IMR-90 (cell line): Measurements from ENCODE around the gene RFTN1. TPM values are rescaled to one million over a fixed set of nuclear protein-coding genes. Genes with fewer than 3 reads are reported as not detected.

ENCODE experiments used
- ATAC-seq: fragments of 200-7000 bp; cut with Tn5 transposase; 2 replicates; pipeline ENCODE4 v1.9.1; 2020; ENCODE audit warnings: low read depth, mild to moderate bottlenecking, moderate library complexity
- BruUV-seq: library from RNA; stranded (reverse); fragments of 400-500 nt; replicated peaks from 2 replicates; lab custom pipeline; 2021; lab: Mats Ljungman, UMichigan
- CTCF ChIA-PET: fragments of 300-600 bp; formaldehyde crosslinking; extraction: SDS; loops from one replicate; lab custom pipeline; 2021; ENCODE audit warnings: antibody characterized with exemption; lab: Yijun Ruan, JAX
- POLR2A ChIA-PET: fragments of 300-600 bp; sonication (Branson Sonifier 250); formaldehyde crosslinking; loops from one replicate; lab custom pipeline; 2022; ENCODE audit warnings: antibody characterized with exemption; ENCODE audit not compliant: unreplicated experiment; lab: Charles Lee
- DNase-seq: peaks from one replicate; pipeline ENCODE4 v3.0.0; 2013
- H2AFZ ChIP-seq: replicated peaks from 2 replicates; pipeline ENCODE3; 2013; ENCODE audit warnings: low read length, mild to moderate bottlenecking; ENCODE audit not compliant: poor library complexity
- H2AK5ac ChIP-seq: 2 replicates; pipeline ENCODE4 v1.6.1; 2013; ENCODE audit warnings: low read depth, low read length, inconsistent platforms
- H2AK9ac ChIP-seq: replicated peaks from 2 replicates; pipeline ENCODE3; 2013; ENCODE audit warnings: mild to moderate bottlenecking, low read depth, low read length, moderate library complexity; ENCODE audit not compliant: poor library complexity
- H2BK120ac ChIP-seq: 2 replicates; pipeline ENCODE4 v1.6.1; 2013; ENCODE audit warnings: low read depth, low read length, inconsistent platforms
- H2BK15ac ChIP-seq: 3 replicates; pipeline ENCODE4 v1.6.1; 2013; ENCODE audit warnings: low read depth, low read length, inconsistent platforms
- H2BK20ac ChIP-seq: 2 replicates; pipeline ENCODE4 v1.6.1; 2013; ENCODE audit warnings: low read depth, mild to moderate bottlenecking, inconsistent platforms, low read length, moderate library complexity
- H2BK5ac ChIP-seq: 2 replicates; pipeline ENCODE4 v1.6.1; 2013; ENCODE audit warnings: mild to moderate bottlenecking, low read depth, low read length, inconsistent platforms; ENCODE audit not compliant: poor library complexity, severe bottlenecking
- H3K14ac ChIP-seq: replicated peaks from 2 replicates; pipeline ENCODE4 v1.6.1; 2013; ENCODE audit warnings: low read depth, low read length, inconsistent platforms
- H3K18ac ChIP-seq: 2 replicates; pipeline ENCODE4 v1.6.1; 2013; ENCODE audit warnings: low read depth, low read length, control low read depth
- H3K23ac ChIP-seq: 2 replicates; pipeline ENCODE4 v1.6.1; 2013; ENCODE audit warnings: low read depth, low read length, inconsistent platforms
- H3K27ac ChIP-seq: 2 replicates; pipeline ENCODE4 v1.5.1; 2013; ENCODE audit warnings: mild to moderate bottlenecking, control low read depth, low read length; ENCODE audit not compliant: insufficient read depth
- H3K27me3 ChIP-seq: 2 replicates; pipeline ENCODE4 v1.6.1; 2013; ENCODE audit warnings: low read length; ENCODE audit not compliant: control insufficient read depth, insufficient read depth
- H3K36me3 ChIP-seq: 2 replicates; pipeline ENCODE4 v1.6.1; 2013; ENCODE audit warnings: low read length, mixed read lengths; ENCODE audit not compliant: control insufficient read depth, insufficient read depth
- H3K4ac ChIP-seq: 2 replicates; pipeline ENCODE4 v1.6.1; 2013; ENCODE audit warnings: low read depth, low read length, inconsistent platforms
- H3K4me1 ChIP-seq: 2 replicates; pipeline ENCODE4 v1.6.1; 2013; ENCODE audit warnings: low read length, mixed read lengths; ENCODE audit not compliant: control insufficient read depth, insufficient read depth
- H3K4me2 ChIP-seq: 2 replicates; pipeline ENCODE4 v1.6.1; 2013; ENCODE audit warnings: low read depth, mild to moderate bottlenecking, control low read depth, low read length, moderate library complexity
- H3K4me3 ChIP-seq: 2 replicates; pipeline ENCODE4 v1.5.1; 2013; ENCODE audit warnings: low read depth, mild to moderate bottlenecking, control low read depth, low read length, moderate library complexity; ENCODE audit not compliant: insufficient read depth
- H3K56ac ChIP-seq: 2 replicates; pipeline ENCODE4 v1.6.1; 2013; ENCODE audit warnings: low read length, inconsistent platforms; ENCODE audit not compliant: insufficient read depth; ENCODE audit errors: extremely low read depth
- H3K79me1 ChIP-seq, 2 experiments: 2 replicates each; pipeline ENCODE4 v1.6.1; 2013; ENCODE audit warnings: low read length in 2 of 2, inconsistent platforms in 1 of 2, low read depth in 1 of 2
- H3K9ac ChIP-seq: 2 replicates; pipeline ENCODE4 v1.6.1; 2013; ENCODE audit warnings: low read depth, low read length, control low read depth
- H3K9me1 ChIP-seq: 2 replicates; pipeline ENCODE4 v1.6.1; 2013; ENCODE audit warnings: low read length, inconsistent platforms; ENCODE audit not compliant: insufficient read depth
- H3K9me3 ChIP-seq: 2 replicates; pipeline ENCODE4 v1.6.1; 2013; ENCODE audit warnings: low read length; ENCODE audit not compliant: control insufficient read depth, insufficient read depth
- H4K20me1 ChIP-seq: 2 replicates; pipeline ENCODE4 v1.6.1; 2013; ENCODE audit warnings: low read length, inconsistent platforms; ENCODE audit not compliant: insufficient read depth
- H4K5ac ChIP-seq: 2 replicates; pipeline ENCODE4 v1.6.1; 2013; ENCODE audit warnings: mild to moderate bottlenecking, low read depth, low read length, control low read depth
- H4K8ac ChIP-seq, 2 experiments: 2 replicates each; pipeline ENCODE4 v1.6.1; 2013; ENCODE audit warnings: low read depth in 2 of 2, low read length in 2 of 2, control low read depth in 1 of 2, inconsistent platforms in 1 of 2
- H4K91ac ChIP-seq: 2 replicates; pipeline ENCODE4 v1.6.1; 2013; ENCODE audit warnings: low read depth, low read length, inconsistent platforms; ENCODE audit not compliant: insufficient read depth
- BHLHE40 ChIP-seq: fragments of 150-350 bp; IDR thresholded peaks from 2 replicates; pipeline ENCODE4 v1.6.1; 2016; ENCODE audit warnings: mild to moderate bottlenecking, low read depth, low read length
- CEBPB ChIP-seq: IDR thresholded peaks from 2 replicates; pipeline ENCODE4 v1.6.1; 2012; ENCODE audit warnings: low read depth, low read length, improper control_type of control experiment
- CHD1 ChIP-seq: IDR thresholded peaks from 2 replicates; pipeline ENCODE4 v1.6.1; 2012; ENCODE audit warnings: low read depth, low read length, improper control_type of control experiment
- CTCF ChIP-seq: conservative IDR thresholded peaks from 2 replicates; pipeline ENCODE4 v1.5.1; 2012; ENCODE audit warnings: mild to moderate bottlenecking, low read depth, low read length, improper control_type of control experiment
- ELK1 ChIP-seq: fragments of 150-350 bp; IDR thresholded peaks from 2 replicates; pipeline ENCODE4 v1.6.1; 2016; ENCODE audit warnings: low read depth, mild to moderate bottlenecking, low read length, moderate library complexity, borderline replicate concordance
- FOS ChIP-seq: fragments of 150-350 bp; IDR thresholded peaks from 2 replicates; pipeline ENCODE4 v1.6.1; 2016; ENCODE audit warnings: low read depth, low read length
- MAZ ChIP-seq: IDR thresholded peaks from 2 replicates; pipeline ENCODE4 v1.6.1; 2012; ENCODE audit warnings: low read depth, mild to moderate bottlenecking, low read length, improper control_type of control experiment, moderate library complexity, borderline replicate concordance
- MXI1 ChIP-seq: IDR thresholded peaks from 2 replicates; pipeline ENCODE4 v1.6.1; 2012; ENCODE audit warnings: low read depth, mild to moderate bottlenecking, low read length, moderate library complexity, borderline replicate concordance
- NFE2L2 ChIP-seq: fragments of 150-350 bp; IDR thresholded peaks from 2 replicates; pipeline ENCODE4 v1.6.1; 2016; ENCODE audit warnings: low read depth, mild to moderate bottlenecking, low read length
- POLR2A ChIP-seq: IDR thresholded peaks from 2 replicates; pipeline ENCODE4 v1.6.1; 2012; ENCODE audit warnings: mild to moderate bottlenecking, low read depth, low read length
- RAD21 ChIP-seq: IDR thresholded peaks from 2 replicates; pipeline ENCODE4 v1.6.1; 2012; ENCODE audit warnings: low read length, improper control_type of control experiment
- RCOR1 ChIP-seq: IDR thresholded peaks from 2 replicates; pipeline ENCODE4 v1.6.1; 2012; ENCODE audit warnings: mild to moderate bottlenecking, low read length, improper control_type of control experiment; ENCODE audit not compliant: insufficient replicate concordance
- RFX5 ChIP-seq: IDR thresholded peaks from 2 replicates; pipeline ENCODE4 v1.8.0; 2012; ENCODE audit warnings: low read depth, mild to moderate bottlenecking, low read length, moderate library complexity
- WGBS, 2 experiments: methylation state at CpG; one replicate each; pipeline versions ENCODE4 v1.1.5 to v1.1.7; 2013; ENCODE audit warnings: missing lambda C conversion rate in 2 of 2; ENCODE audit not compliant: insufficient read length in 1 of 2; ENCODE audit errors: extremely low coverage in 2 of 2; 5-methylcytosine and 5-hydroxymethylcytosine counted together
- dilution Hi-C: fragments of 300-500 bp; cut with HindIII; formaldehyde crosslinking; loops from one replicate; pipeline ENCODE4 v1.14.3; 2018; ENCODE audit warnings: low sequenced_read_pairs; ENCODE audit not compliant: unreplicated experiment
- in situ Hi-C: fragments of 300-500 bp; cut with MboI; formaldehyde crosslinking; loops from 3 replicates; pipeline ENCODE4 v1.14.3; 2019; ENCODE audit warnings: low sequenced_read_pairs, inconsistent platforms, mixed read lengths
- intact Hi-C: fragments of 100-400 bp; cut with micrococcal nuclease; formaldehyde crosslinking; loops from 2 replicates; pipeline ENCODE4 v1.10.0; 2022
- polyA plus RNA-seq, 3 experiments: library from polyadenylated mRNA; depleted of rRNA; stranded (reverse); fragments of >200 nt; gene quantifications; 2 replicates each; pipeline ENCODE4 v1.2.3, GENCODE V29; 2012; ENCODE audit warnings: low replicate concordance in 1 of 3
- total RNA-seq: library from RNA; depleted of rRNA; stranded (reverse); fragments of >200 nt; gene quantifications from 2 replicates; pipeline ENCODE4 v1.2.3, GENCODE V29; 2012
- TF ChIP-seq, protein P1 (sequence below): fragments of 150-350 bp; IDR thresholded peaks from 2 replicates; pipeline ENCODE4 v1.6.1; 2017; ENCODE audit warnings: mild to moderate bottlenecking, antibody characterized with exemption, low read length, low read depth

RFTN1 gene
- total and polyA plus RNA-seq, 2 of the 4 experiments (the other 2 are of a cell fraction): 45.0 to 52.0 TPM

GRCh38 chr3:16500911-16501310 is 12.6 kb downstream of the RFTN1 start:
- Histone ChIP-seq H2BK5ac (no peak overlapping the region), H2AK5ac (no peak overlapping the region), H4K8ac (no peak overlapping the region), H3K27ac (no peak overlapping the region), H4K5ac (no peak overlapping the region), H3K9me3 (no peaks in the 10 kb centered on the region), H3K4me2 (no peak overlapping the region), H3K4ac (no peak overlapping the region), H3K4me1 (peaks cover 17% of the 10 kb centered on the region), H2AFZ (no peak overlapping the region), H3K79me1 (peaks cover 63 to 93% of the 10 kb centered on the region in 2 experiments), H3K9me1 (peaks cover 38% of the 10 kb centered on the region), H3K14ac (no peak overlapping the region), H2BK20ac (no peak overlapping the region), H3K27me3 (no peaks in the 10 kb centered on the region), H3K56ac (no peak overlapping the region), H3K36me3 (peaks cover 13% of the 10 kb centered on the region), H3K18ac (no peak overlapping the region), H2AK9ac (no peak overlapping the region), H3K23ac (no peak overlapping the region), H2BK15ac (no peak overlapping the region), H2BK120ac (no peak overlapping the region), H4K20me1 (peaks cover 76% of the 10 kb centered on the region), H3K9ac (no peak overlapping the region), H3K4me3 (no peak overlapping the region), H4K91ac (no peak overlapping the region)
- ChIA-PET CTCF (no interaction called here), POLR2A (no interaction called here)
- TF ChIP-seq CHD1: no peak
- no peak for TF ChIP-seq MAZ
- TF ChIP-seq NFE2L2: no peak
- TF ChIP-seq, protein P1, sequence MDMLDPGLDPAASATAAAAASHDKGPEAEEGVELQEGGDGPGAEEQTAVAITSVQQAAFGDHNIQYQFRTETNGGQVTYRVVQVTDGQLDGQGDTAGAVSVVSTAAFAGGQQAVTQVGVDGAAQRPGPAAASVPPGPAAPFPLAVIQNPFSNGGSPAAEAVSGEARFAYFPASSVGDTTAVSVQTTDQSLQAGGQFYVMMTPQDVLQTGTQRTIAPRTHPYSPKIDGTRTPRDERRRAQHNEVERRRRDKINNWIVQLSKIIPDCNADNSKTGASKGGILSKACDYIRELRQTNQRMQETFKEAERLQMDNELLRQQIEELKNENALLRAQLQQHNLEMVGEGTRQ: no peak
- no peak for TF ChIP-seq MXI1
- no peak for TF ChIP-seq POLR2A
- TF ChIP-seq CTCF: no peak
- no peak for TF ChIP-seq RFX5
- TF ChIP-seq RCOR1: no peak
- TF ChIP-seq ELK1: no peak
- no peak for TF ChIP-seq RAD21
- no peak for TF ChIP-seq BHLHE40
- TF ChIP-seq FOS: no peak
- no peak for TF ChIP-seq CEBPB
- in situ Hi-C loops: no loop called here
- ATAC-seq: no peak
- 100% methylated on average over 4 of the region's 12 CpGs; no CpG with 5 or more reads in 1 of the 2 experiments for WGBS, 2 experiments
- intact Hi-C loops: no loop called here
- no TSS peak for BruUV-seq
- no peak for DNase-seq
- dilution Hi-C loops: no loop called here
